Neural cell (in vitro differentiated cells): ENCODE measurements around the gene VSNL1. TPM values are rescaled to one million over a fixed set of nuclear protein-coding genes. Genes with fewer than 3 reads are reported as not detected.
A peak's percentile ranks its signal among the peaks of the same experiment; 100 is the strongest.

Source experiments
- H2AFZ ChIP-seq: fragments of 200-600, 300-800 bp; sonication (generic), shearing (Covaris generic); 2 replicates; pipeline ENCODE4 v1.6.0; 2014; ENCODE audit warnings: low read depth, mild to moderate bottlenecking, antibody characterized with exemption, low read length, moderate library complexity
- H3F3A ChIP-seq: fragments of 200-600 bp; shearing (Covaris generic); 2 replicates; pipeline ENCODE4 v1.6.1; 2016; ENCODE audit warnings: mild to moderate bottlenecking, moderate library complexity, mixed read lengths, antibody characterized with exemption, low read length; ENCODE audit not compliant: insufficient read depth, poor library complexity, severe bottlenecking
- H3K27ac ChIP-seq: fragments of 200-600, 300-800 bp; sonication (generic), shearing (Covaris generic); 2 replicates; pipeline ENCODE4 v1.5.1; 2014; ENCODE audit warnings: mild to moderate bottlenecking, low read length, moderate library complexity
- H3K27me3 ChIP-seq: fragments of 300-800, 200-600 bp; sonication (generic), shearing (Covaris generic); 2 replicates; pipeline ENCODE4 v1.6.0; 2014; ENCODE audit warnings: mild to moderate bottlenecking, low read depth, low read length, moderate library complexity; ENCODE audit not compliant: insufficient read depth
- H3K36me3 ChIP-seq: fragments of 300-800, 200-600 bp; sonication (generic), shearing (Covaris generic); 2 replicates; pipeline ENCODE4 v1.5.1; 2014; ENCODE audit warnings: mild to moderate bottlenecking, antibody characterized with exemption, low read length, moderate library complexity; ENCODE audit not compliant: insufficient read depth
- H3K4me2 ChIP-seq: fragments of 300-800, 200-600 bp; sonication (generic), shearing (Covaris generic); 2 replicates; pipeline ENCODE4 v1.6.0; 2014; ENCODE audit warnings: mild to moderate bottlenecking, low read length
- H3K4me3 ChIP-seq: fragments of 300-800, 200-600 bp; sonication (generic), shearing (Covaris generic); 2 replicates; pipeline ENCODE4 v1.5.1; 2014; ENCODE audit warnings: mild to moderate bottlenecking, low read length, moderate library complexity
- H3K79me2 ChIP-seq: fragments of 200-600 bp; shearing (Covaris generic); replicated peaks from 2 replicates; pipeline ENCODE4 v1.6.0; 2014; ENCODE audit warnings: mild to moderate bottlenecking, low read length, moderate library complexity; ENCODE audit not compliant: insufficient read depth
- H3K9ac ChIP-seq: fragments of 300-800, 200-600 bp; sonication (generic), shearing (Covaris generic); 2 replicates; pipeline ENCODE4 v1.6.1; 2016; ENCODE audit warnings: mild to moderate bottlenecking, low read length, mixed read lengths
- H3K9me2 ChIP-seq: fragments of 200-600 bp; shearing (Covaris generic); 2 replicates; pipeline ENCODE4 v1.6.1; 2016; ENCODE audit warnings: mild to moderate bottlenecking, low read length, mixed read lengths; ENCODE audit not compliant: insufficient read depth
- H3K9me3 ChIP-seq: fragments of 200-600, 300-800 bp; sonication (generic), shearing (Covaris generic); 2 replicates; pipeline ENCODE4 v1.6.1; 2016; ENCODE audit warnings: mild to moderate bottlenecking, mixed run types, low read length, moderate library complexity, mixed read lengths
- H4K20me1 ChIP-seq: fragments of 200-600 bp; shearing (Covaris generic); 2 replicates; pipeline ENCODE4 v1.6.1; 2016; ENCODE audit warnings: mild to moderate bottlenecking, mixed run types; ENCODE audit not compliant: insufficient read depth
- CTCF ChIP-seq: fragments of 450-650 bp; IDR thresholded peaks from 2 replicates; pipeline ENCODE4 v1.5.1; 2014; ENCODE audit warnings: antibody characterized with exemption, mild to moderate bottlenecking, moderate library complexity; ENCODE audit not compliant: poor library complexity, severe bottlenecking
- EP300 ChIP-seq: fragments of 450-650 bp; conservative IDR thresholded peaks from 2 replicates; pipeline ENCODE4 v1.6.1; 2014; ENCODE audit warnings: antibody characterized with exemption, mild to moderate bottlenecking, moderate library complexity; ENCODE audit not compliant: poor library complexity, severe bottlenecking
- EZH2 ChIP-seq: fragments of 200-600, 300-800 bp; shearing (Covaris generic), sonication (generic); IDR thresholded peaks from 2 replicates; pipeline ENCODE4 v1.6.1; 2014; ENCODE audit warnings: antibody characterized with exemption, low read length, borderline replicate concordance, mild to moderate bottlenecking; ENCODE audit not compliant: insufficient read depth, poor library complexity, severe bottlenecking
- MXI1 ChIP-seq: fragments of 450-650 bp; conservative IDR thresholded peaks from 2 replicates; pipeline ENCODE4 v1.6.1; 2014; ENCODE audit warnings: antibody characterized with exemption, mild to moderate bottlenecking; ENCODE audit not compliant: poor library complexity, severe bottlenecking
- POLR2AphosphoS5 ChIP-seq: IDR thresholded peaks from 2 replicates; pipeline ENCODE4 v1.6.1; 2012
- RAD21 ChIP-seq: fragments of 450-650 bp; conservative IDR thresholded peaks from 2 replicates; pipeline ENCODE4 v1.6.1; 2014; ENCODE audit warnings: antibody characterized with exemption, mild to moderate bottlenecking, moderate library complexity
- REST ChIP-seq: IDR thresholded peaks from 2 replicates; pipeline ENCODE4 v1.6.1; 2012; ENCODE audit warnings: borderline replicate concordance
- SMC3 ChIP-seq: fragments of 450-650 bp; conservative IDR thresholded peaks from 2 replicates; pipeline ENCODE4 v1.6.1; 2014; ENCODE audit warnings: antibody characterized with exemption, mild to moderate bottlenecking, moderate library complexity; ENCODE audit not compliant: poor library complexity
- TAF1 ChIP-seq: IDR thresholded peaks from 2 replicates; pipeline ENCODE4 v1.6.1; 2012; ENCODE audit warnings: low read depth
- polyA plus RNA-seq: library from polyadenylated mRNA; depleted of rRNA; stranded (reverse); fragments of >200 nt; gene quantifications from 2 replicates; pipeline ENCODE4 v1.2.3, GENCODE V29; 2014

Gene VSNL1
- polyA plus RNA-seq, 1 donor from 2014 or later, result 69.7 TPM

- Histone ChIP-seq H3K27ac (no peak within 1 kb of the TSS), H3K9me3 (no peaks in the 10 kb centered on the region), H3K36me3 (no peaks in the 10 kb centered on the region), H3K9ac (peak within 1 kb of the TSS; percentile 28), H4K20me1 (no peaks in the 10 kb centered on the region), H3F3A (no peaks in the 10 kb centered on the region), H3K79me2 (no peaks in the 10 kb centered on the region), H3K4me3 (peak within 1 kb of the TSS; percentile 61), H3K27me3 (no peaks in the 10 kb centered on the region), H3K9me2 (no peaks in the 10 kb centered on the region), H3K4me2 (no peak within 1 kb of the TSS), H2AFZ (peak within 1 kb of the TSS; percentile 11)
- TF ChIP-seq CTCF, result no peak
- TF ChIP-seq POLR2AphosphoS5, result no peak
- TF ChIP-seq EZH2, result no peak
- no peak for TF ChIP-seq TAF1
- TF ChIP-seq SMC3, result no peak
- TF ChIP-seq EP300, result no peak
Observed at GRCh38 chr2:17518212-17519154, 22.0 kb upstream of the VSNL1 start, which contains the start of gene RAD51AP2. TSS of gene RAD51AP2 (minus strand) at chr2:17518440. CDS start at chr2:17518415, 25 bp downstream.

- H3K9me3 ChIP-seq, result no peaks in the 10 kb centered on the region
- H3F3A ChIP-seq, result no peaks in the 10 kb centered on the region
- no peak overlapping the region for H3K4me3 ChIP-seq
- H3K79me2 ChIP-seq, result no peaks in the 10 kb centered on the region
- H3K4me2 ChIP-seq, result no peak overlapping the region
- H3K27ac ChIP-seq, result no peak overlapping the region
- H4K20me1 ChIP-seq, result no peaks in the 10 kb centered on the region
- no peaks in the 10 kb centered on the region for H3K9me2 ChIP-seq
- H3K27me3 ChIP-seq, result no peaks in the 10 kb centered on the region
- no peak overlapping the region for H2AFZ ChIP-seq
- TF ChIP-seq TAF1 (no peak), POLR2AphosphoS5 (no peak), EP300 (no peak), MXI1 (no peak), CTCF (no peak), RAD21 (no peak), SMC3 (no peak), EZH2 (no peak), REST (no peak)
- H3K9ac ChIP-seq, result no peak overlapping the region
- H3K36me3 ChIP-seq, result no peaks in the 10 kb centered on the region
Observed at GRCh38 chr2:17519486-17519885, 21.0 kb upstream of the VSNL1 start.
